ENCODE measurements around the gene PHACTR2. TPM values are rescaled to one million over a fixed set of nuclear protein-coding genes. Genes with fewer than 3 reads are reported as not detected.
A peak's percentile ranks its signal among the peaks of the same experiment; 100 is the strongest.
"Not testable (repeated sequence)": the region's sequence is repeated elsewhere in the genome, so short reads cannot be mapped to it uniquely, and the experiment has no call there.

The PHACTR2 gene
- 24.5 and 37.8 TPM in 2 replicates for total RNA-seq

GRCh38 chr6:143677891-143678791 lies at the start of gene PHACTR2:
PHACTR2 (plus strand) TSS chr6:143677965; CDS start chr6:143678164, 199 bp downstream.
- Histone ChIP-seq H3K36me3 (ENCODE audit: control insufficient read depth, insufficient read depth, low read length) (no peaks in the 10 kb centered on the region), H3K27me3 (ENCODE audit: control insufficient read depth, insufficient read depth, low read length) (no peaks in the 10 kb centered on the region), H3K4me3 (ENCODE audit: low read depth, low read length) (peak within 1 kb of the TSS; percentile 81)
- TF ChIP-seq CTCF (IDR thresholded peaks at IDR 0.05; ENCODE audit: insufficient read depth, low read length, severe bottlenecking) = no peak
- peak; percentile 51 for DNase-seq (ENCODE audit: low read depth)
- FAIRE-seq = no peak

GRCh38 chr6:143629104-143630080 lies 48.4 kb upstream of the PHACTR2 start:
- no peak for TF ChIP-seq CTCF (IDR thresholded peaks at IDR 0.05; ENCODE audit: insufficient read depth, low read length, severe bottlenecking)
- FAIRE-seq (peak; percentile 7), DNase-seq (ENCODE audit: low read depth) (no peak)
- no peaks in the 10 kb centered on the region for H3K36me3 ChIP-seq (ENCODE audit: control insufficient read depth, insufficient read depth, low read length)
- no peaks in the 10 kb centered on the region for H3K27me3 ChIP-seq (ENCODE audit: control insufficient read depth, insufficient read depth, low read length)
- H3K4me3 ChIP-seq (ENCODE audit: low read depth, low read length) = no peak overlapping the region

- H3K4me3 ChIP-seq (ENCODE audit: low read depth, low read length); H3K27me3 ChIP-seq (ENCODE audit: control insufficient read depth, insufficient read depth, low read length); H3K36me3 ChIP-seq (ENCODE audit: control insufficient read depth, insufficient read depth, low read length); FAIRE-seq; DNase-seq (ENCODE audit: low read depth): not testable (repeated sequence)
These were observed 46.6 kb upstream of the PHACTR2 start for GRCh38 chr6:143631196-143631595.

- DNase-seq (ENCODE audit: low read depth) (no peak), FAIRE-seq (no peak)
- H3K27me3 ChIP-seq (ENCODE audit: control insufficient read depth, insufficient read depth, low read length) = no peaks in the 10 kb centered on the region
- H3K36me3 ChIP-seq (ENCODE audit: control insufficient read depth, insufficient read depth, low read length) = no peaks in the 10 kb centered on the region
- TF ChIP-seq CTCF (IDR thresholded peaks at IDR 0.05; ENCODE audit: insufficient read depth, low read length, severe bottlenecking) = no peak
- H3K4me3 ChIP-seq (ENCODE audit: low read depth, low read length) = no peak overlapping the region
These were observed 44.9 kb upstream of the PHACTR2 start for GRCh38 chr6:143632894-143633293.

GRCh38 chr6:143634486-143634885 lies 43.3 kb upstream of the PHACTR2 start:
- H3K36me3 ChIP-seq (ENCODE audit: control insufficient read depth, insufficient read depth, low read length) = no peaks in the 10 kb centered on the region
- TF ChIP-seq CTCF (IDR thresholded peaks at IDR 0.05; ENCODE audit: insufficient read depth, low read length, severe bottlenecking) = no peak
- DNase-seq (ENCODE audit: low read depth) = peak; percentile 84
- FAIRE-seq = no peak
- H3K4me3 ChIP-seq (ENCODE audit: low read depth, low read length) = no peak overlapping the region
- H3K27me3 ChIP-seq (ENCODE audit: control insufficient read depth, insufficient read depth, low read length) = no peaks in the 10 kb centered on the region

- Histone ChIP-seq H3K27me3 (ENCODE audit: control insufficient read depth, insufficient read depth, low read length) (no peaks in the 10 kb centered on the region), H3K4me3 (ENCODE audit: low read depth, low read length) (no peak overlapping the region), H3K36me3 (ENCODE audit: control insufficient read depth, insufficient read depth, low read length) (no peaks in the 10 kb centered on the region)
- no peak for TF ChIP-seq CTCF (IDR thresholded peaks at IDR 0.05; ENCODE audit: insufficient read depth, low read length, severe bottlenecking)
- FAIRE-seq = no peak
- DNase-seq (ENCODE audit: low read depth) = no peak
These were observed 40.1 kb upstream of the PHACTR2 start for GRCh38 chr6:143637691-143638090.
